Amygdala (tissue), 56 donors: ENCODE measurements around the gene ALDH1L1.

ENCODE experiments used
- DNase-seq, 56 donors: peaks; one replicate each; lab custom pipeline; 2025; lab: John Stamatoyannopoulos, UW

Gene ALDH1L1

DNA sequence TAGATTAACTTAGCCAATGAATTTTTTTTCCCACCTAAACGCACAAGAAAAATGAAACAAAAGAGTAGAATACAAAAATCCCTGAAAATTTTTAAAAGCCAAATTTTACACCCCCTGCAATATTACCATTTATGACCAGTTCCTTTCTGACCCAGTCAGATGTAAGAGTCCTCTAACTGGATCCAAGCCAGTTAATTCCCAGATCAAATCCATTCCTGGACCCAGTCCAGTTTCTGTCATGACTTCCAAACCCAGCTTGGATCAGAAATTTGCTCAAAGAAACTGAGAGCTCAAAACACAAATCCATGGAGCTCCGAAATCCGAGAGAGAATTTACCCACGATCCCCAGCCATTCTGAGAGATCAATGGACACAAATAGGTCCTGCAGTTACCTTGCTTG, 17.0 kb upstream of the ALDH1L1 start:
- DNase-seq = no peak

DNA sequence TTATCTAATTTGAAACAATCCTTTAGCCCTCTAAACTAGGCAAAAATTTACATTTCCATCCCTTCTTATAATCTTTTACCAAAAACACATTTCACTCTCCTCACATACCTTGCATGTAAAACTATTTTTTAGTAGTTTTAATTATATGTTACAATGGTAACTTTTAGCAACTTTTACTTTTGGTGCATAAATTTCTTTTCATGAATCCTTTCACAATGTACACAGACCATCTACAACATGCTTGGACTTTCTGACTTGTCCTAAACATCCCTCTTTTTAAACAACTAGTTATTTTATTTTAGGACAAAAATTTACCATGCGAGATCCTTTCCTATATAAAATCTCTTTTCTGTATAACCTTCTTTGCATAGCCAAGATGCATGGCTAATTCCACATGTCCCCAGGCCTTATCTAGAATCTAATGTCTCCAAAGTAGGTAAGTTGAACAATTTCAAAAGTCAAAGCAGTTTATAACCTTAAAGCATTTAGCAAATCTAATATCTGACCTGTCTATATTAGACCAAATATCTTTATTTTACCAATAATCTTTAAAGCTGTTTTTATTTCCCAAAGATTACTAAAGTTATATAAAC, 14.4 kb upstream of the ALDH1L1 start:
- DNase-seq = no peak

DNA sequence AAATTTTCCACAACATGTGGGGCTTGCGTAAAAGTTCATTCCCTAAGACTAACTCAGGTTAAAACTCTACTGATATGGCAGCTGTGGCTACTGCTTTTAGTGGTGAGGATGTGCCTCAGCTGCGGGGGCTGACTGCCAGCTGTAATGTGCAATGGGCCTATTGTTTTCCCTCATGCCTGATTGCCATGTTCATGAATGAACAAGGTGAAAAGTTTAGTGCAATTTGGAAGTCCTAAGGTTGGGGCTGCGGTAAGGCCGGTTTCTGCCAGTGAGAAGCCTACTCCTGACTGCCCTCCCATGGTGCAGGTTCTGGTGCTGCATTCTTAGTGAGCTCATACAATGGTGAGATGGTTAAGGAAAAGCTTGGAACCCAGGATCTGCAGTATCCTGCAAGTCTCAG, 10.9 kb upstream of the ALDH1L1 start:
- DNase-seq = no peak

DNA sequence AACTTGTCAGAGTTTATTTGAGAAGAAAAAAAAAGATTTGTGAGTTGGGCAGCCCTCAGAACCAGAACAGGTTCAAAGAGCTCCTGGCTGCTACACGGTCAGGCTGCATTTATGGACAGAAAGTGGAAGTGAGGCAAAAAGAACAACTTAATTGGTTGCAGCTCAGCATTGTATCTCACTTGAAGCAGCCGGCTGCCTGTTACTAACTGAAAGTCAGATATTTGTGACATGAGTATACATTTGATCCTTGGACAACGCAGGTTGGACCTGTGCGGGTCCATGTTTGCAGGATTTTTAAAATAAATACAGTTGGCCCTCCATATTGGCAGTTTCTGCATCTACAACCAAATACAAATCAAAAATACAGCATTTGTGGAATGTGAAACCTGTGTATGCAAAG, 7.5 kb upstream of the ALDH1L1 start:
- DNase-seq = no peak

DNA sequence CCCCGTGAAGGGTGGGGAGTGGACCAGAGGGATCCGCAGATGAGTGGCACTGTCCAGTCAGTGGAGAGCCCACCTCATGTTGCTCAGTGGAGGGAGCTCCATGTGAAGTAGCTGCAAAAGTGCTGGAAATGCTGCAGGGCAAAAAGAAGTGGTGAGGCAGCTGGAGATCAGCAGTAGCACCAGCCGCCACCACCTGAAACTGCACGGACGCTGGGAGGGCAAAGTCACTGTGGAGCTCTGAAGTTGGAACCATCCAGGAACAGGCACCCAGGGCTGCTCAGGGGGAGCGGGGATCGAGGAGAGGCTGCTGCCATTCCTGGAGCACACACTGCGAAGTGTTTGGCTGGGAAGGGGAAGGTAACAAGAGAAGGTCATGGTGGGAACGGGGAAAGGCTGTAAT, 6.4 kb upstream of the ALDH1L1 start:
- DNase-seq = no peak

DNA sequence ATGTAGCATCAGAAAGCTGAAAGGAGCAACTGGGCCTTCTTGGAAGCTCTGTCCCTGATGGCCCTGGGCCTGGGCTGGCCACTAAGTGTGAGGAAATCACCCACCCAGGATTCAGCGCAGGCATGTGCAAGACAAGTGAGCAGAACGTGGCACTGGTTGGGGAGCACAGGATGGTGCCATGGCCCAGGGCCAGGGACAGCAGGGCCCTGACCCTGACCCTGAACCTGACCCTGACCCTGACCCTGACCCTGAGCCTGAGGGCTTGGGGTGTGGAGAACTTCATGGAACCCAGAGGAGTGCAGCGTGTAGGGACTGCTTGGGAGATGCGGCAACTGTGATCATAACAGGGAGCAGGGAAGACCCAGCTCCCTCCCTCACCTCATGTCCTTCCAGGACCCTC, 5.9 kb upstream of the ALDH1L1 start:
- no peak for DNase-seq

DNA sequence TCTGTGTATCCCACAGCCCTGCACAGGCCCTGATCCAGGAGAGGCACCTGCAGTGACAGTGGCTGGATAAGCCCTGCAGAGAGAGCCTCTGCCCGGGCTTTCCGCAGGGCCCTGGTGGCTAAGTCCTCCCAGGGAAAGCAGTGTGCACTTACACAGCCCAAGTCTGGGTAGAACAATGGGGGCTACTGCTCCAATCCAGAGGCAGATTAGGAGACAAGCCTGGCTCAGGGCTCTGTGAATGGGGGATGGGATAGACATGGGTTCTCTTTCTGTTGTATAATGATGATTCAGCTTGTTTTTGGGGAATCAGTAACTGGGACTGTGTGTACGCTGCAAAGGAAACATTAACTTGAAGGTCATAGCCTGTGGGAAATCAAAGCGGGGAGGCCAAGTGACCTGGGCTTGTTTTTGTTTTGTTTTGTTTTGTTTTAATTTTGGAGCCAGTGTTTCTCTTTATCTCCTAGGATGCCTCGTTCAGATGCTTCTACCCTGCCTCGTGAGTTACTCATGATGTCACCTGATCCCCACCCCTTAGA, 4.1 kb upstream of the ALDH1L1 start:
- DNase-seq = no peak

DNA sequence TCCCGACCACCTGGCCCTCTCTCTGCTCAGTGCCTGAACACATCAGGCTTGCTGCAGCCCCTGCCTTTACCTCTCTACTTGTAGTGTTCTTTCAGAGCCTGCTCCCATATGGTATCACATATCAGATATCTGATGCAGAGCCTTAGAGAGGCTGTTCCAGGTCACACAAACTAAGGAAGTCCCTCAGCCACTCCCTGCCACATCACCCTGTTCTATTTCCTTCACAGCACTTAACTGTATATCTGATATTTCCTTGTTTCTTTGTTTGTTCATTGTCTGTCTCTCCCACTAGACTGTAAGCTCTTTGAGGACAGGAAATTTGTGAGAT, 976 bp upstream of the ALDH1L1 start:
- DNase-seq = no peak

DNA sequence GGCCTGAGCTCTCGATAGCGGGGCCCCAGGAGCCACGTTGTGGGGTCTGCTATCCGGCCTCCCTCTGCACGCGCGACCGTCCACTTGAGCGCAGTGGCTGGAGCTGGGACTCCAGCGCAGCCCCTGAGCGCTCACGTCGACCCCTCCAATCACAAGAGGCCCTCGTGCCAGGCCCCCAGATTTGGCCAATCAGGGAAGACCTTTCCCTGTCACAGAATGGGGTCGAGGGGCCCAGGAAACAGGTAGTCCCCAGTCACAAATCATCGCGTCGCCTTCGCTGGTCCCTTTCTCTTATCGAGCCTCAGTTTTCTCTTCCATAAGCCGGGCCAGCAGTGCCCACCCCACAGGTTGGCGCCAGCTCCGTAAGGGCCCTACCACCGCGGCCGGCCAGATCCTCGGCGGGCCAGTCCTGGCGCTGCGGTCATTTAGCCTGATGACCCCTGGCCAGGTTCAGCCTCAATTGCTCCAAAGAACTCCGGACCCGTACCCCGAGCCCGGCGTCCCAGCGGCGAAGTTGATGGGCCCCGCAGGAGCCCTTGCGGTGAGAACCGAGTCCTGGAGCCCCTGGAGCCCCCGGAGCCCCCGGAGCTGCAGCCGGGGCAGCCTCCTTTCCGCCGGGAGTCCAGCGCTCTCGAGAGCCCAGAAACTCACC, 435 bp downstream of the ALDH1L1 start:
- DNase-seq = peak in 18 of 56 donors; percentile 7 to 58 (median 23)

DNA sequence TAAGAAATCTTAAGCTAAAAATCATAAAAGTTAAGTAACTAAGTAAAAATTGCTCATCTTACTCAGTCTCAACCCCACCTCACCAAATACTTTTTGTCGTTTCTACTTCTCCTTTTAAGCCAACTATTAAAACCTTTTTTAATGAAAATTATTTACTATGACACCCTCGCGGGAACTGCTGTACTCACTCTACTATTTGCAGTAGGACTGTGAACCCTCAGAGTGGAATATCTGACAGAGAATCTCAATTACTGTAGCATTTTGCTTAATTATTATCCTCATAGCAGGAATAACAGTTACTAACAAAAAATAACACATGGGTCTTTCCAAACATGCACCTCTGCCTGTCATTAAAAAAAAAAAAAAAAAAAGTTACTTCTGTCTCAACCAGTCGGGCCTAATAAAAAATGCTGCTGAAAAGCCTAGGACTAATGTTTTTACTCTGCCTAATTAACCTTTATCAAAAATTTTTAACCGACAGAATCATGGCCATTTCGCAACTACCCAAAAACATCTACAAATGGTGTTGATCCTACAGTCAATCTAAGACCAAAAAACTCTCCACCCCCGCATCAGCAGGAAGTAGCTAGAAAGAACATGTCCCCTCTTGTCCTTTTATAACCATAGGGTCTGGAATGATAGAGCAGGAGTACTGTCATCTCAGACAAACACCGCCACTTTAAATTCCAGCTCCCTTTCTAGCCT, 10.2 kb downstream of the ALDH1L1 start:
- no peak for DNase-seq

DNA sequence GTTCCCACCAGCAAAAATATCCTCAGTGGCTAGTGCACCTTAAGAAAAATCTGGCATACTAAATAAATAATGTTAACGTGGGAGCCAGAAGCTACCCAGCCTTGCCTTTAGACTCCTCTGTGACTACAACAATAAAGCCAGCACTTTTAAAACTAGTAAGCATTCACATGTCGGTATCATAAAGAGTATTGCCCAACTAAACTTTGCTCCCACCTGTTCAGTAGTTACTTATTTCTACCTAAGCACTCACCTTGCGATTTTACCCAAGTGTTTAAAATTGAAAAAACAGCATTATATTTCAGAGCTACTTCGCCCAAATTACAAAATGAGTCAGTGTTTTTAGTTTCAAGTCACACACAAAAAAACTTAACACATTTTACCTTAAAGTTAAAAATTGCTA, 12.8 kb downstream of the ALDH1L1 start:
- no peak for DNase-seq

DNA sequence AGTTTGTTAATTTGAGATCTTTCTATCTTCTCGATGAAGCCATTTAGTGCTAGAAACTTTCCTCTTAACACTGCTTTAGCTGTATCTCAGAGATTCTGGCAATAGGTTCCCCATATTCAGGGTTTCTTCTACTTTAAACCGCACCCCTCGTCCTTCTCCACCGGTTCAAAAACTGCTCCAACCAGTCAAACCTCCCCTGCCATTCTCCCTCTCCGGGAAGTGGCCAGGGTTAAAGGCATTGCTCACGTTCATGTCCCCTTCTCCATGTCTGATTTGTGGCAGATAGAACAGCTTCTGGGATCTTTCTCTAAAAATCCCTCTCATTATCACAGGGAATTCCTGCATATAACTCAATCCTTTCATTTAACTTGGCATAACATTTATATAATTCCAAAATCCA, 14.4 kb downstream of the ALDH1L1 start:
- no peak for DNase-seq

DNA sequence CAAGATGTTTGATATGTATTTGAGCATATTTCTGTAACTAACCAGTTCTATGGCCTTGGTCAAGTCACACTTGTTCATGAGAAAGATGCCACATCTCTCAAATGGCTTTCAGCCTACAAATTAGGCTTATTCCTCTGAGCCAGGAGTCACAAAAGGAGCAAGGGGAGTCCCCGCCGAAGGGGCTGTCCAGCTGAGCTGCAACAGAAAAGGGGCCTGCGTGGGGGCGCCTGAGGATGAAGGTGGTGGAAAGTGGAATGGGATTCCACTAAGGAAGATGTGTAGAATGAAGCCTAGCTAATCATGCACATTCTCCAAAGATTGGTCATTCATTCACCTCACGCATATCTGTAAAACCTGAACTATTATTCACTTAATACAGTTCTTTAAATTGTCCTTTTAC, 19.1 kb downstream of the ALDH1L1 start:
- DNase-seq = no peak

DNA sequence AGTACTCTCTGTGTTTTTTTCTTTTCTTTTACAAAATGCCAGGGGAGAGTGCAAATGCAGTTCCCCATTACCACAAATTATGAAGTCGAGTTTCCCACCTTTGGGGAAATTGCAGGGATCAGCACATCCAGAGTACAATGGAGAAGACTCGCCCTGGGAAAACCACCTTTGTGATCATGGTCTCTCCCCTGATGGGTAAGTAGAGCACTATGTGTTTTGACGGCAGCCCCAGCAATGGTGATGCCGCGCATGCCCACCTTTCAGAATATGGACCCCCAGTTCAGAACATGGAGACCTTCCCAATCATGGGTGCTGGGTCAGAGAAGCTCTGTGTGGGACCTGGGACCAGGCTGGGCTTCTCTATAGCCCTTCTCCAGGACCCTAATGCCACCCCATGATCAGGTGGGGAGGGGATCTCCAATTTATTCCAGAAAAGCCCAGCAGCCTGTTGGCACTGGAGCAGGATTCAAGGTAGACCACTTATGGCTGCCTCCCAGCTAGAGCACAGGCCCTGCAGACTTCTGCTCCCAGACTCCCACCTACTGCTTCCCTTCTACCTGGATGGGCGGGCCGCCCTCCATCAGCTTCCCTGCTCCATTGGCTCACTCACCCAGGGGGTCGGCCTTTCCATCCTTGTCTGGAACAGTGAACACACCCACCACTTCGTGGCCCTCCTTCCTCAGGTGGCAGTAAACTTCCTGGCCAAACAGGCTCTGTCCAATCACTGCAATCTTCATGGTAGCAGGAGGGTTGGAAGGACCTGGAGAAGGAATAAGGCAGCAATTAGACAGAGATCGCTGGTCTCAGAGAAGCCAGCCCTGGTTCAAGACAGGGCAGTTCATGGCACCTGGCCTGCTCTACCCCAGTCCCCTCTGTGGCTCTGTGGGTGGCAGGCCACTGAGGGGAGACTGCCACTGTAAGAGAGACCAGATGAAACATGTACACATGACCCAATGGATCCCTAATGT, 19.9 kb downstream of the ALDH1L1 start:
- no peak for DNase-seq

DNA sequence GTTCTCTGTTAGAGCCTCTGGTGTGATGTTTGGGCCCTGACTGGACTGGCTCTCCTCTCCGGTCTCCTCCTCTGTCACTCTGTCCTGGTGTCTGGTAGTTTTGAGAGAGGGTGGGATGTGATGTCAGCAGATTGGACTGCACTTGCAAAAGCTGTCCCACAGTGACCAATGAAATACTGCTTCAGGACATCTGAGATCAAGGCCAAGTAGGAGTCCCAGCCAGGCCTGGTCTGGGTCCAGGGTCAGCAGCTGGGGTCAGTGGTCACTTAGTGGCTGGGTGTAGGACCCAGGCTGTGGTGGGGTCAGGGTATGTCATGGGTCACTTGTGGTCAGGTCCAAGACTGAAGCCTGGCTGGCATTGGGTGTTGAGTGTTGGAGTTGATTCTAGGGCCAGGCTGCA, 20.9 kb downstream of the ALDH1L1 start:
- DNase-seq = no peak

DNA sequence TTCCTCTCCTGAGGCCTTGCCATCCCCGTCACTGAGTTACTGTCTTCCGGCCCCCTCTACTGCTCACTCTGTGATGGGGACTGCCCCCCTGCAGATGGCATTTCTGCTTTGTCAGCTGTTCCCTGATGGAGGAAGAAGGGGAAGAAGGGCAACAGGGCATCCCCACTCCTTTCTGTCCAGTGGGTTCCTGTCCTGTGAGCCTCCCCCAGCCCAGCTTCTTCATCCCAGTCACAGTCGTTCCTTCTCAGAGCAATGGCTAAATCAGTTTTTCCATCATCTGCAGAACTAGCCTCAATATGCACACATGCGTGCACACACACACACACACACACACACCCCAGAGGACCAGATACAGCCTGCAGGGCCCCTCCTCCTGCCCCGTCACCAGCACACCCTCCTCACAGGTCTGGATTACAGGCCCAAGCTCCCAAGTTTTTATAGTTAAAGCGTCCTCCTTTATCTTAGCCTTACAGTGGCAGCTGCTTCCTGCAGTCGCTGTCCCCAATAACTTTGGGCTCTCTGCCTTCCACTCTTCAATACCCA, 21.4 kb downstream of the ALDH1L1 start:
- no peak for DNase-seq

DNA sequence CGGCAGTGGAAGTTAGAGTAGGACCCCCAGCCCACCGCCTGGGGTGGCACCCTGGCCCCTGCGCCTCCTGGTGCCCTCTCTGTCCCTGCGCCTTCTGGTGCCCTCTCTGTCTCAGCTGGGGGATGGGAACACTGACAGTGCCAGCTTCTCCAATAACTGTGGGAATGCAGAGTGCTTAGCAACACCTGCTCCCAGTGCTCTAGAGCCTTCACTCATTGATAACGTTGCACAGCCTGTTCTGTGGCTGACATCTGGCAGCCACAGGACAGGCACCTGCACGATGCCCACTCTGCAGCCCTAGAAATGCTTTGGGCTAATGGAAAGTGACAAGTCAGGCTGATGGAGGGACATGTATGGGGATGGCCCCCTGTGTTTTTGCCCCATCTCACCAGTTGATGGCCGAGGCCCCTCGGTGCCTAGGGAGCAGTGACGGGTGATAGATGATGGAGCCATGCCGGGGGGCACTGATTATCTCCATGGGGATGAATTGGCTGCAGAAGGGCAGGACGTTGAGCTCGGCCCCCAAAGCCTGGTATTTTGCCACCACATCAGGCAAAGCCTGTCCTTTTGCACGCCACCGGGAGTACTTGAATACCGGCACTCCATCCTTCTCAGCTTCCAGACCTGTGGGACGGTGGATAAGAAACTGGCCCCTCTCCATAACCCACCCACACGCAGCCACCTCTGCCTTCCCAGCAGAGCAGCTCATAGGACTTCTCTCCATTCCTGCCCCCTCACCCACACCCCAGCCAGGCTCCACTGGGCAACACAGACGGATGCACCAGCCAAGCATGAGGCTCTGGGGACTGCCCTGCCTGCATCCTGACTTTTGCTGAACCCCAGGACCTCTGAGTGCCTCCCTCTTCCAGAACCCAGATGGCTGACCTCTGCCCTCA, 22.1 kb downstream of the ALDH1L1 start:
- DNase-seq = no peak

DNA sequence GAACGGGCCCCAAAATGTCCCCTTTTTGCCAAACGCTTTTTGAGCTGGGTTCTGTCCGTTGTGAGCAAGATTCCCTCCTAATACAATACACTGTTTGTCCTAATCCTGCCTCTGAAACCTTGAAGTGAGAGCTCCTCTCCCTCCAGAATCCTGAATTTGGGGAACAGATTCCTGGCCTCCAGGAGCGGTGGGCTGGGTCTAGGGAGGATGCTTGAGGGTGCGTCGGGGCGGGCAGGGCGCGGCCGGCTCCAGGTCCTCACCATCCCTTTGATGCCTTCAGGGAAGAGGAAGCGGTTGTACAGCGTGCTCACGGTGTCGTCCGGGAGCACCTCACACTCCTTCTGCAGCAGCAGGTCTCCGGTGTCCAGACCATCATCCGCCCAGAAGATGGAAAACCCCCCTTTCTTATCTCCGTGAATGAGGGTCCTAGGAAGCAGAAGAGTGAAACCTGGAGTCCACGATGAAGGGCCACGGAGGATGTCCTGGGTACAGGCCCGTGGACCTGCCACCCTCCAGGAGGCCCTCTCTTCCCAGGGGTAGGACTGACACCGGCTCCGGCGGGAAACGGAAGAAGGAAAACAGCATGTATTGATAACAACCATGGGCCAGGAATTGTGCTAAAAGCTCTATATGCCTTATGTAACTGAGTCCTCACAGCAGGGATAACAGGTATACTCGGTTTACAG, 23.2 kb downstream of the ALDH1L1 start:
- no peak for DNase-seq

DNA sequence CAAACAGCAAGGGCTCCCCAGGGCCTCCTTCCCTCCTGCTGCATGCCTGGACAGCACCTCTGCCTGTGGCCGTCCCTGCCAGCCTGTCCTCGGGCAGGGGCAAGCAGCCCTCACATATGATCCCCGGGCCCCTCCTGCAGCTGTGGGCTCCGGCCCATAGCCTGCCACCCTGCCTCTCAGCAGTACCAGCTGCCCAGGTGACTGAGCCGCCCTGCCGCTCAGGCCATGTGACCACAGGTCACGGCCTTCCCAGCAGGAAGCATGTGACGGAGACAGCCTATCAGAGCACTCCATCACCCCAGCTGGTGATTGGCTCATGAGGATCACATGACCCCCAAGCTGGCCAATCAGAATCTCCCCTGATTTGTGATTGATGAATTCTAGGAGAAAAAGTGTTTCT, 23.9 kb downstream of the ALDH1L1 start:
- peak in 2 of 56 donors; percentile 23 to 25 for DNase-seq
